ENCODE results near the gene HMG20A.

The HMG20A gene

DNA sequence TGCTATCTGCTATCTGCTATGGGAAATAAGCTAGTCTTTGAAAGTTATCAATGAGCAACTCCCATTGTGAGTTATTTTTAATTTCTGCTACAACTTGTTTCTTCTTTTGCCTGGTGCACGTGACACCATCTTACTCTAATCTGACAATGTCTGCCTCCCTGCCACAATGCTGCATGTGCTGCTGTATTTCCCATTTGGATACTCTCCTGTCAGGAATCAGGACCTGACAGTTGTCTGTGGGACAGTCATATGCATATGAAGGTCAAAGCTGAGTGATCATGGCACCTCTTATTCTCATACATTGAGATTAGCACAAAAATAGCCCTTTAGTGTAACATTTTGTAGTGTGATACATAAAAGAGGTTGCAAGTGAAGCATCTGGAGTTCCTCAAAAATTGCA is 45.8 kb downstream of the HMG20A start:
- TF ChIP-seq CTCF (IDR thresholded peaks at IDR 0.05; ENCODE audit: insufficient read depth, low read length, poor library complexity, severe bottlenecking): no peak
- H3K4me3 ChIP-seq (replicated peaks; ENCODE audit: low read depth, low read length): no peak overlapping the region
- no peak for DNase-seq (ENCODE audit: extremely low read depth, insufficient read length)
- H3K36me3 ChIP-seq (ENCODE audit: control insufficient read depth, insufficient read depth, low read length): peaks cover 7% of the 10 kb centered on the region
- H3K27me3 ChIP-seq (replicated peaks; ENCODE audit: control insufficient read depth, insufficient read depth, low read length): no peaks in the 10 kb centered on the region

DNA sequence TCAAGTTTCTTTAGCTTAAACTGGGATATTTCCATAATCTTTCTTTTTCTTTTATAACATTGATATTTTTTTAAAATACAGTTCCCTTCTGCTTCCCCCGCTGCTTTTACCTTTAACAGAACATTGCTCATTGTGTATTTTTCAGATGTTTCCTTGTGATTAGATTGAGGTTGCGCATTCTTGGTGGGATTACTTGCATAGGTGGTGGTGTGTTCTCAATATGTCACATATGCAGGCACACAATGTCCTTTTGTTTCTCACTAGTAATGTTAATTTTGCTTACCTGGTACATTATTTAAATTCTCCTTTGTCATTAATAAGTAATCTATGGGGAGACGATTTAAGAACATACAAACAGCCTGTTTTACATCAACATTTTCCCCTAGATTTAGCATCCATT is 48.2 kb downstream of the HMG20A start:
- Histone ChIP-seq H3K27me3 (replicated peaks; ENCODE audit: control insufficient read depth, insufficient read depth, low read length) (no peaks in the 10 kb centered on the region), H3K4me3 (replicated peaks; ENCODE audit: low read depth, low read length) (no peak overlapping the region), H3K36me3 (ENCODE audit: control insufficient read depth, insufficient read depth, low read length) (peaks cover 7% of the 10 kb centered on the region)
- DNase-seq (ENCODE audit: extremely low read depth, insufficient read length): no peak
- no peak for TF ChIP-seq CTCF (IDR thresholded peaks at IDR 0.05; ENCODE audit: insufficient read depth, low read length, poor library complexity, severe bottlenecking)

DNA sequence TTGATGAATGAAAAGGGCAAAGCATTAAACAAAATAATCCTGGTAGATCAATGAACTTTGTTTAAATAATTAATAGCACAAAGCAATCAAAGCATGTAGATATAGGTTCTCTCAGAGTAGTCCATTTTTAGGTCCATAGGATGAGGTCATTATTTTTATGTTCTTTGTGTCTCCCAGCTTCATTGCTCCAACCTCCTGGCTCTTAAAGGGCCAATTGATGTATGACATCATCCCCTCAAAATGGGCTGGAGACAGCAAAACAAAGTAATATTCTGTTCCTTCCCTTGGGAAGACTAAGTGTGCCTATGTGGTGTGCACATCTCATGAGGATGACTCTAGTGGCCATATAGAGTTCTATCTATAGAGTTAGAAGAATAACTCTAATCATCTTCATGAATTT is 49.5 kb downstream of the HMG20A start:
- Histone ChIP-seq H3K36me3 (ENCODE audit: control insufficient read depth, insufficient read depth, low read length) (peaks cover 5% of the 10 kb centered on the region), H3K4me3 (replicated peaks; ENCODE audit: low read depth, low read length) (no peak overlapping the region), H3K27me3 (replicated peaks; ENCODE audit: control insufficient read depth, insufficient read depth, low read length) (no peaks in the 10 kb centered on the region)
- DNase-seq (ENCODE audit: extremely low read depth, insufficient read length): no peak
- TF ChIP-seq CTCF (IDR thresholded peaks at IDR 0.05; ENCODE audit: insufficient read depth, low read length, poor library complexity, severe bottlenecking): no peak

GRCh38 chr15:77473328-77473727 is 52.6 kb downstream of the HMG20A start:
- peaks cover 10% of the 10 kb centered on the region for H3K36me3 ChIP-seq (ENCODE audit: control insufficient read depth, insufficient read depth, low read length)
- TF ChIP-seq CTCF (IDR thresholded peaks at IDR 0.05; ENCODE audit: insufficient read depth, low read length, poor library complexity, severe bottlenecking): no peak
- no peak overlapping the region for H3K4me3 ChIP-seq (replicated peaks; ENCODE audit: low read depth, low read length)
- H3K27me3 ChIP-seq (replicated peaks; ENCODE audit: control insufficient read depth, insufficient read depth, low read length): no peaks in the 10 kb centered on the region
- DNase-seq (ENCODE audit: extremely low read depth, insufficient read length): no peak

DNA sequence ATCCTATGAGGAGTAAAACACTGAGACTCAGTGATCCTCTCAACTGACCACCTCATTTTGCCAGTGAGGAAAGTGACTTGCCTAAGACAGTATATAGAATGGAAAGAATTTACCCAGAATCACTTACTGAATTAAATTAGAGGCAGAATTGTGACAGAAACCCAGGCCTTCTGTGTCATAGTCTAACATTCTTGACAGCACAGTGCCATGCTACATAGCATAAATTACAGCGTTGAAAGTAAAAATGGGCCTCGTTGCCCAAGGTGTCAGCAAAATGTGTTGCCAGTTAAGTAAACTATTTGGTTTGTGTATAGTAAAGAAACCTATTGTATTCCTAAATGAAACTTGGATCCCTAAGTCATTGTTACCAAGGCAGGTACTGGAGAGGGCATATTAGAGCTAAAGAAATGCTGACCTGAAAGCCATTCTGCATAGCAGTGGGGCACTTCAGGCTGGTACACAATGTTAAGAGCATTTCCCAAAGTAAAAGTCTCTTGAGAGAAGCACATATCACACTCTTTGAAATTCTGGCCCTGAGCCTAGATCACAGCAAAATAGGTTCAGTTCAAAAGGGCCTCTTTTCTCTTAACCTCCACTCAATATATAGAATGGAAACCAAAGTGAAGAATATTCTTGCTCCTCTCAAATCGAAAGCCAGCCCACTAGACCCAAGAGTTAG is 53.8 kb downstream of the HMG20A start:
- no peaks in the 10 kb centered on the region for H3K27me3 ChIP-seq (replicated peaks; ENCODE audit: control insufficient read depth, insufficient read depth, low read length)
- no peak for DNase-seq (ENCODE audit: extremely low read depth, insufficient read length)
- peaks cover 8% of the 10 kb centered on the region for H3K36me3 ChIP-seq (ENCODE audit: control insufficient read depth, insufficient read depth, low read length)
- no peak for TF ChIP-seq CTCF (IDR thresholded peaks at IDR 0.05; ENCODE audit: insufficient read depth, low read length, poor library complexity, severe bottlenecking)
- H3K4me3 ChIP-seq (replicated peaks; ENCODE audit: low read depth, low read length): no peak overlapping the region

DNA sequence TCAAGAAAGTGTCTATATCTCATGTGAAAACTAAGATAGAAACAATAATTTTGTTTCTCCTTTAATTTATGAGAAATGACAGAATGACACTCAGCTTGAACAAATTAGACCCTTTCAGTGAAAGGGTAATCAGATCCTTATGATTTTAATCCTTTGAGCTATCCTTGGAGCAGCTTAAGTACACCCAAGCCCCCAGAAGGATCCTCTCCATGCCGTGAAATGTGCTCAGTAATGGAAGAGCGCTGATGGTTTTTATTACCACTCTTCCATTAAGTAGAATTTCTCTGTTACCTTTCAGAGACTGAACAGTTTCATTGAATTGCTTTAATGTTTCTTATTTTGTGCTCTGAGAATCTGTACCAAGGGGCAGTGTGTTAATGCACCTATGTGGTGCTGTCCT is 54.3 kb downstream of the HMG20A start:
- no peaks in the 10 kb centered on the region for H3K27me3 ChIP-seq (replicated peaks; ENCODE audit: control insufficient read depth, insufficient read depth, low read length)
- H3K36me3 ChIP-seq (ENCODE audit: control insufficient read depth, insufficient read depth, low read length): peaks cover 11% of the 10 kb centered on the region
- TF ChIP-seq CTCF (IDR thresholded peaks at IDR 0.05; ENCODE audit: insufficient read depth, low read length, poor library complexity, severe bottlenecking): no peak
- no peak overlapping the region for H3K4me3 ChIP-seq (replicated peaks; ENCODE audit: low read depth, low read length)
- no peak for DNase-seq (ENCODE audit: extremely low read depth, insufficient read length)

Data from GM06990 (cell line).